A673 (cell line): ENCODE data around the gene FGF14. TPM values are rescaled to one million over a fixed set of nuclear protein-coding genes. Genes with fewer than 3 reads are reported as not detected.
"Not testable (repeated sequence)": the region's sequence is repeated elsewhere in the genome, so short reads cannot be mapped to it uniquely, and the experiment has no call there.

ENCODE experiments used
- BruUV-seq: library from RNA; stranded (reverse); fragments of 400-500 nt; replicated peaks from 2 replicates; lab custom pipeline; 2021; lab: Mats Ljungman, UMichigan
- CTCF ChIA-PET: fragments of 300-600 bp; sonication (Branson Sonifier 250); formaldehyde crosslinking; loops from one replicate; lab custom pipeline; 2022; ENCODE audit warnings: antibody characterized with exemption; lab: Charles Lee
- POLR2A ChIA-PET: fragments of 300-600 bp; sonication (Branson Sonifier 250); formaldehyde crosslinking; loops from one replicate; lab custom pipeline; 2022; ENCODE audit warnings: antibody characterized with exemption; ENCODE audit not compliant: low non-redundant PET; lab: Charles Lee
- DNase-seq: peaks from one replicate; pipeline ENCODE4 v3.0.0-alpha.2; 2015; ENCODE audit warnings: low spot score
- H3K27ac ChIP-seq: fragments of 200-600 bp; sonication (generic); 2 replicates; pipeline ENCODE4 v1.5.1; 2016; ENCODE audit warnings: mixed run types, low read depth, mild to moderate bottlenecking, mixed read lengths, antibody characterized with exemption, low read length; ENCODE audit not compliant: poor library complexity, severe bottlenecking
- H3K27me3 ChIP-seq: fragments of 200-600 bp; sonication (generic); replicated peaks from 2 replicates; pipeline ENCODE4 v1.6.1; 2017; ENCODE audit warnings: mixed run types, low read depth, mild to moderate bottlenecking, mixed read lengths, antibody characterized with exemption, low read length; ENCODE audit not compliant: insufficient read depth, poor library complexity
- H3K36me3 ChIP-seq: fragments of 200-600 bp; sonication (generic); 2 replicates; pipeline ENCODE4 v1.6.1; 2016; ENCODE audit warnings: mixed run types, mild to moderate bottlenecking, mixed read lengths, antibody characterized with exemption, low read length; ENCODE audit not compliant: insufficient read depth, poor library complexity, severe bottlenecking
- H3K4me1 ChIP-seq: fragments of 200-600 bp; sonication (generic); 2 replicates; pipeline ENCODE4 v1.6.1; 2017; ENCODE audit warnings: mixed run types, mild to moderate bottlenecking, mixed read lengths, antibody characterized with exemption, low read length; ENCODE audit not compliant: insufficient read depth, poor library complexity, severe bottlenecking
- H3K4me3 ChIP-seq: fragments of 200-600 bp; sonication (generic); 2 replicates; pipeline ENCODE4 v1.5.1; 2016; ENCODE audit warnings: low read depth, mixed run types, mild to moderate bottlenecking, mixed read lengths, low read length; ENCODE audit not compliant: poor library complexity, severe bottlenecking
- H3K9me3 ChIP-seq: fragments of 200-600 bp; sonication (generic); 2 replicates; pipeline ENCODE4 v1.6.1; 2016; ENCODE audit warnings: mixed run types, low read depth, mild to moderate bottlenecking, mixed read lengths, antibody characterized with exemption, low read length; ENCODE audit not compliant: poor library complexity, severe bottlenecking
- EZH2 ChIP-seq: fragments of 200-600 bp; sonication (generic); IDR thresholded peaks from 2 replicates; pipeline ENCODE4 v1.6.1; 2017; ENCODE audit warnings: borderline replicate concordance, low read depth, mild to moderate bottlenecking, mixed read lengths, antibody characterized with exemption, low read length; ENCODE audit not compliant: poor library complexity, severe bottlenecking
- intact Hi-C: fragments of 100-400 bp; cut with micrococcal nuclease; formaldehyde crosslinking; loops from one replicate; pipeline ENCODE4 v1.10.0; 2022; ENCODE audit not compliant: unreplicated experiment
- total RNA-seq: library from RNA; stranded (reverse); gene quantifications from 2 replicates; pipeline ENCODE4 v1.2.3, GENCODE V29; 2021
- TF ChIP-seq, protein P1 (sequence below): fragments of 300-800, 200-600 bp; sonication (generic); conservative IDR thresholded peaks from 2 replicates; pipeline ENCODE4 v1.5.1; 2017; ENCODE audit warnings: low read depth, mild to moderate bottlenecking, antibody characterized with exemption, low read length, moderate library complexity, mixed read lengths

FGF14 gene
- total RNA-seq, 1 experiment from 2014 or later: 19.7 TPM

DNA sequence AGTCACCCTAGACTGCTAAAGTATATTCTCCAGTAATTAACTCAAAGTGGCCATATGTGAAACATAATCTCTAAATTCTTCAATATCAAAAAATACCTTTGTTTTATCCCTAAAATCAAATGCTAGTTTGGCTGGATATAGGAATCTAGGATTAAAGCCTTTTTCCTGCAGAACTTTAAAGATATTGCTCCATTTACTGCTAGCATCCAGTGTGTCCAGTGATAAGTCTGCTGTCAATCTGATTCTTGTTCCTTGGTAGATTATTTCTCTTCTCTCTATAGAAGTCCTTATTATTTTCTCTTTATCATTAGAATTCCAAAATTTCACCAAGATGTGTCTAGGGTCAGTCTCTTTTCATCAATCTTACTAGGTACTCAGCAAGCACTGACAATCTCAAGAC is 384.6 kb downstream of the FGF14 start:
- H3K4me1 ChIP-seq: no peaks in the 10 kb centered on the region
- peaks cover 22% of the 10 kb centered on the region for H3K9me3 ChIP-seq
- intact Hi-C loops: no loop called here
- no TSS peak for BruUV-seq
- TF ChIP-seq EZH2: no peak
- TF ChIP-seq, protein P1, sequence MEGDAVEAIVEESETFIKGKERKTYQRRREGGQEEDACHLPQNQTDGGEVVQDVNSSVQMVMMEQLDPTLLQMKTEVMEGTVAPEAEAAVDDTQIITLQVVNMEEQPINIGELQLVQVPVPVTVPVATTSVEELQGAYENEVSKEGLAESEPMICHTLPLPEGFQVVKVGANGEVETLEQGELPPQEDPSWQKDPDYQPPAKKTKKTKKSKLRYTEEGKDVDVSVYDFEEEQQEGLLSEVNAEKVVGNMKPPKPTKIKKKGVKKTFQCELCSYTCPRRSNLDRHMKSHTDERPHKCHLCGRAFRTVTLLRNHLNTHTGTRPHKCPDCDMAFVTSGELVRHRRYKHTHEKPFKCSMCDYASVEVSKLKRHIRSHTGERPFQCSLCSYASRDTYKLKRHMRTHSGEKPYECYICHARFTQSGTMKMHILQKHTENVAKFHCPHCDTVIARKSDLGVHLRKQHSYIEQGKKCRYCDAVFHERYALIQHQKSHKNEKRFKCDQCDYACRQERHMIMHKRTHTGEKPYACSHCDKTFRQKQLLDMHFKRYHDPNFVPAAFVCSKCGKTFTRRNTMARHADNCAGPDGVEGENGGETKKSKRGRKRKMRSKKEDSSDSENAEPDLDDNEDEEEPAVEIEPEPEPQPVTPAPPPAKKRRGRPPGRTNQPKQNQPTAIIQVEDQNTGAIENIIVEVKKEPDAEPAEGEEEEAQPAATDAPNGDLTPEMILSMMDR: no peak
- no peak for DNase-seq
- CTCF ChIA-PET: no interaction called here
- H3K27ac ChIP-seq: no peak overlapping the region
- H3K4me3 ChIP-seq: no peak overlapping the region
- no peaks in the 10 kb centered on the region for H3K36me3 ChIP-seq
- POLR2A ChIA-PET: no interaction called here
- H3K27me3 ChIP-seq: no peaks in the 10 kb centered on the region

DNA sequence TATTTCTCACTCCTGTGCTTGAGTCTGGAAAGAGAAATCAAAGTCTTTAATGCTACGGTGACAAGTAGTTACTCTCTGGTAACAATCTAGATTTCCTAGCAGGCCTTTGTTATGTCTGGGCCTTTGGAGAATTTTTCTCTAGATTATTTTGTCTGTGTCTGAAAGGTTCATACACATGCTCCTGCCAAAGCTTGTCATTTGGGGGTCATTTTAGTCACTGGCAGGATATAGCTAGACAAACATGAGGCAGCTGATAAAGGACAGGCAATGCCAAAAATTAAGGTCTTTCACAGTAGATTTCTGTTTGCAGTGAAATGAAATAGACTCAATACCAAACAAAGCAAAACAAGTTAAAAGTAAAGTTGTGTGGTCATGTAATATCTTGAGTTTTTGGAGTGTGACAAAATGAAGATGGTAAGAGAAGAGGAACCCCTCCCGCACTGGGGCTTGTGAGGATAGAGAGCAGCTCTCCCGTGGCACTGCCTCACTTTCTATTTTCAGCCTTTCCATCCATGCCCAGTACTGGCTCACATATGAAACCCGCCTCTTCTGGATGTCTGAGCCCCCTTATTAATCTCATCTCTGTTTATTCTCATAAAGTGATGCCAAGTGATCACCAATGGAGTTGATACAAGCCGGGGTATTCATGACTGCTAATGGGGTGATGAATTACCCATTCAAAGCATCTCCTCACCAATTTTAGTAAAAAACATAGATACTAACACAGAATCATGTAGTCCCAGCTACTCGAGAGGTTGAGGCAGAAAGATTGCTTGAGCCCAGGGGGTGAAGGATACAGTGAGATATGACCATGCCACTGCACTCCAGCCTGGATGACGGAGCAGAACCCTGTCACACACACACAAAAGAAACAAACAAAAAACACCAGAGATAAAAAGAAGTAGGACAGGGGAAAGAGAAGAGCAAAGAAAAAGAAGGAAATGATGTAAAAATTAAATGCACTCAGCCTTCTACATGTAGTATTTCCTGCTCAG is 389.3 kb downstream of the FGF14 start:
- H3K4me3 ChIP-seq: no peak overlapping the region
- no TSS peak for BruUV-seq
- no peaks in the 10 kb centered on the region for H3K36me3 ChIP-seq
- no peaks in the 10 kb centered on the region for H3K27me3 ChIP-seq
- ChIA-PET POLR2A (no interaction called here), CTCF (no interaction called here)
- intact Hi-C loops: no loop called here
- peaks cover 12% of the 10 kb centered on the region for H3K9me3 ChIP-seq
- DNase-seq: no peak
- H3K4me1 ChIP-seq: no peaks in the 10 kb centered on the region
- no peak for TF ChIP-seq EZH2
- TF ChIP-seq, protein P1: no peak
- H3K27ac ChIP-seq: no peak overlapping the region

DNA sequence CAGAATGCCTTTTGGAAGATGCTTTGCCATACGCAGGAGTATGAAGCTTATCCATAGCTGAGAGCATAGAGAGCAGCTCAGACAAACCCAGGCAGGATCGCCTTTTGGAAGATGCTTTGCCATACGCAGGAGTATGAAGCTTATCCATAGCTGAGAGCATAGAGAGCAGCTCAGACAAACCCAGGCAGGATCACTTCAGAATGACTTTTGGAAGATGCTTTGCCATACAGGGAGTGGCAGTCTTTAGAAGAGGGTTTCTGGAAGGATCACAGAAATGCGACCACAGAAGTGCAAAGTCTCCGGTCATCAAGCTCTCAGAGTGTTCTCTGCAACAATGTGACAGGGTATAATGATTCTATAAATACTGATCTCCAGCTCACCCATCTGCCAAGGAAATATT is 390.4 kb downstream of the FGF14 start:
- H3K4me1 ChIP-seq, H3K4me3 ChIP-seq, H3K27me3 ChIP-seq, H3K36me3 ChIP-seq, intact Hi-C loops, DNase-seq, POLR2A ChIA-PET, BruUV-seq, H3K9me3 ChIP-seq, CTCF ChIA-PET, H3K27ac ChIP-seq: not testable (repeated sequence)
